ENCODE measurements around the gene SORBS2. TPM values are rescaled to one million over a fixed set of nuclear protein-coding genes. Genes with fewer than 3 reads are reported as not detected.

SORBS2 gene
- total RNA-seq, 2 donors from 2014 or later, result 7.0 to 13.8 TPM

DNA sequence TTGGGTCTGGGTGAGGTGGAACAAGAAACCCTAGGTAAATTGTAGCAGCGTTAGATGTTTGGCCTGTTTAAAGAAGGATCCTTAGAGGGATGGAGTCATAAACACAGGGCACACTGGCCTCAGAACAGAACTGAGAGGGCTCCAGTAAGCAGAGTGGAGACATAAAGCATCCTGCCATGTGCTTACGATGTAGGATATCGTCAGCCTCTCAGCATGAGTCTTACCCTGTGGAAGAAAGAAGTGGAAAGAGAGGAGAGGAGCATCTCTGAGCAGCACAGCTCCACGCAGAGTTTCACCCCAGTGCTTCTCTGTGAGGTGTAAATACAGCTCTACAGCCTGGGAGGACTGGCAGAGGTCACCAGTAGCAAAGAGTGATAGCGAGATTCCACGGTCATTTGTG, 27.8 kb upstream of the SORBS2 start:
- DNase-seq, result peak; percentile 54
- H3K36me3 ChIP-seq (ENCODE audit: control insufficient read depth, insufficient read depth, low read length), result no peaks in the 10 kb centered on the region
- no peaks in the 10 kb centered on the region for H3K36me3 Mint-ChIP-seq (ENCODE audit: low read depth)
- no peak overlapping the region for H3K4me3 ChIP-seq (ENCODE audit: low read length)
- H3K4me3 Mint-ChIP-seq, result no peak overlapping the region
- H3K9me3 ChIP-seq (ENCODE audit: control insufficient read depth, low read length), result no peaks in the 10 kb centered on the region
- TF ChIP-seq CTCF (conservative IDR thresholded peaks at IDR 0.05), result no peak
- no peak overlapping the region for H3K9ac ChIP-seq (ENCODE audit: extremely low read depth, low read length, poor library complexity, severe bottlenecking)
- WGBS, 2 experiments (ENCODE audit: insufficient coverage in 1 of 2, insufficient read length in 1 of 2), result 40 to 66% methylated on average over 5 to 6 of the region's 6 CpGs
- peaks cover 14% of the 10 kb centered on the region for H3K4me1 Mint-ChIP-seq
- H3K4me1 ChIP-seq (ENCODE audit: control insufficient read depth, insufficient read depth, low read length), result peaks cover 19% of the 10 kb centered on the region
- H3K27me3 ChIP-seq (ENCODE audit: control insufficient read depth, insufficient read depth, low read length, poor library complexity, severe bottlenecking), result no peaks in the 10 kb centered on the region
- H3K27me3 Mint-ChIP-seq (ENCODE audit: insufficient read depth), result no peaks in the 10 kb centered on the region
- H3K9me3 Mint-ChIP-seq, result peaks cover 5% of the 10 kb centered on the region
- H3K27ac Mint-ChIP-seq, result no peak overlapping the region
- H3K27ac ChIP-seq (ENCODE audit: low read depth, low read length), result peak overlapping the region; percentile 95

GRCh38 chr4:185839194-185839712, 27.3 kb upstream of the SORBS2 start:
- Histone ChIP-seq H3K9ac (ENCODE audit: extremely low read depth, low read length, poor library complexity, severe bottlenecking) (no peak overlapping the region), H3K36me3 (ENCODE audit: control insufficient read depth, insufficient read depth, low read length) (no peaks in the 10 kb centered on the region), H3K27ac (ENCODE audit: low read depth, low read length) (peak overlapping the region; percentile 95), H3K27me3 (ENCODE audit: control insufficient read depth, insufficient read depth, low read length, poor library complexity, severe bottlenecking) (no peaks in the 10 kb centered on the region), H3K9me3 (ENCODE audit: control insufficient read depth, low read length) (no peaks in the 10 kb centered on the region), H3K4me1 (ENCODE audit: control insufficient read depth, insufficient read depth, low read length) (peaks cover 19% of the 10 kb centered on the region), H3K4me3 (ENCODE audit: low read length) (no peak overlapping the region)
- H3K9me3 Mint-ChIP-seq, result no peaks in the 10 kb centered on the region
- H3K27me3 Mint-ChIP-seq (ENCODE audit: insufficient read depth), result no peaks in the 10 kb centered on the region
- H3K4me3 Mint-ChIP-seq, result no peak overlapping the region
- no peak for TF ChIP-seq CTCF (conservative IDR thresholded peaks at IDR 0.05)
- 14 to 18% methylated on average over 6 to 8 of the region's 9 CpGs for WGBS, 2 experiments (ENCODE audit: insufficient coverage in 1 of 2, insufficient read length in 1 of 2)
- no peaks in the 10 kb centered on the region for H3K36me3 Mint-ChIP-seq (ENCODE audit: low read depth)
- no peak overlapping the region for H3K27ac Mint-ChIP-seq
- peaks cover 15% of the 10 kb centered on the region for H3K4me1 Mint-ChIP-seq
- peak; percentile 93 for DNase-seq

DNA sequence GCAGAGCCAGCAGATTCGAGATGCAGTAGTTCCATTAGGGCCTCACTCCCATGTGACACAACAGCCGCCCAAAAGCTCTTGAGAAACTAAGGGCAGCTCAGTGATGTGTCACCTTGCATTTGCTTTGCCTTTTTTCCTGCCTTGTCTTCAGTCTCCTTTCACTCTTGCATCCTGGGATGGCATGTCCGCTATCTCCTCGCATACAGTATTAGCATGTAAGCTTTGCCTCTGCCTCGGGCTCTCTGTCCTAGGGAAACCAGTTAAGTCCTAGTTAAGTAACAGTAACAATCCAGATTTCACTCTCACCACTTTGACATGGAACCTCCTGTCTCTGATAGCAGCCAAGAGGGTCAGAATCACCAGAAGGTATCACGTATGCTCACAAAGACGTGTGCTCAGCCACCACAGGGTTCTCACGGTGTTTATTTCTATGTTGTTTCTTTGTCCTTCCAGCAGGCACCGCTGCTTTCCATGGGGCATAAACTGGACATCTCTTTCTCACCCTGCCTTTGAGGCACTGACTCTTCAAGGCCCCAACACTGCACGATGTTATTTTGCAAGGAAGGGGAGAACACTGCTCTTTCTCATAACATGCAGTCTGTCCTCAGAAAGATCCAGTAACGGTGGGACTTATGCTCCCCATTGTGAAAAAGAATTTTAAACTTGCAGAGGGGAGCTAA, 26.7 kb upstream of the SORBS2 start:
- peak overlapping the region; percentile 18 for H3K9ac ChIP-seq (ENCODE audit: extremely low read depth, low read length, poor library complexity, severe bottlenecking)
- 50 to 65% methylated on average over 10 to 11 of the region's 11 CpGs for whole genome bisulfite sequencing, 2 experiments (ENCODE audit: insufficient coverage in 1 of 2, insufficient read length in 1 of 2)

More for the DNA sequence above, 26.7 kb upstream of the SORBS2 start:
- H3K9me3 ChIP-seq (ENCODE audit: control insufficient read depth, low read length), result no peaks in the 10 kb centered on the region
- H3K27me3 ChIP-seq (ENCODE audit: control insufficient read depth, insufficient read depth, low read length, poor library complexity, severe bottlenecking), result no peaks in the 10 kb centered on the region
- H3K36me3 Mint-ChIP-seq (ENCODE audit: low read depth), result no peaks in the 10 kb centered on the region
- no peak overlapping the region for H3K4me3 ChIP-seq (ENCODE audit: low read length)
- peak; percentile 21 for TF ChIP-seq CTCF (conservative IDR thresholded peaks at IDR 0.05)
- no peaks in the 10 kb centered on the region for H3K27me3 Mint-ChIP-seq (ENCODE audit: insufficient read depth)
- no peaks in the 10 kb centered on the region for H3K36me3 ChIP-seq (ENCODE audit: control insufficient read depth, insufficient read depth, low read length)
- no peaks in the 10 kb centered on the region for H3K9me3 Mint-ChIP-seq
- H3K27ac Mint-ChIP-seq, result no peak overlapping the region
- peaks cover 19% of the 10 kb centered on the region for H3K4me1 ChIP-seq (ENCODE audit: control insufficient read depth, insufficient read depth, low read length)
- peaks cover 18% of the 10 kb centered on the region for H3K4me1 Mint-ChIP-seq
- no peak overlapping the region for H3K4me3 Mint-ChIP-seq
- H3K27ac ChIP-seq (ENCODE audit: low read depth, low read length), result peak overlapping the region; percentile 95
- DNase-seq, result no peak

Data from endodermal cell (in vitro differentiated cells).